EH (cell line): Measurements from ENCODE around the gene LGALS9.

Source experiments
- DNase-seq: peaks from one replicate; pipeline ENCODE4 v3.0.0-alpha.2; 2015; ENCODE audit warnings: low read depth

LGALS9 gene

DNA sequence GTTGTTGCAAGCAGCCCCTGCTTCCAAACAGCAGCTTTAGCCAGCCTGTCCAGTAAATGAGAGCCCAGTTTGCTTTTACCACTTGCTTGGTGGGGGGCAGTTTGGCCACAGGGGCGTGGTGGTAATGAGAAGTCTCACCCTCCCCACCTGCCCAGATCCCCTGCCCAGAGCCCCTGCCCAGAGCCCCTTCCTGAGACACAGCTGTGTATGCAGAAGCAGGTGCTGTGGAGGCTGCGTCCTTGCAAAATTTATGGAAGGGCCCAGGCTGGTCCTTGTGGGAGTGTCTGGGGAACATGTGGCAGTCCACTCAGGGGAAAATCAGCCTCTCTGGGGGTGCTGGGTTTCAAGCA lies 27.6 kb upstream of the LGALS9 start:
- no peak for DNase-seq

DNA sequence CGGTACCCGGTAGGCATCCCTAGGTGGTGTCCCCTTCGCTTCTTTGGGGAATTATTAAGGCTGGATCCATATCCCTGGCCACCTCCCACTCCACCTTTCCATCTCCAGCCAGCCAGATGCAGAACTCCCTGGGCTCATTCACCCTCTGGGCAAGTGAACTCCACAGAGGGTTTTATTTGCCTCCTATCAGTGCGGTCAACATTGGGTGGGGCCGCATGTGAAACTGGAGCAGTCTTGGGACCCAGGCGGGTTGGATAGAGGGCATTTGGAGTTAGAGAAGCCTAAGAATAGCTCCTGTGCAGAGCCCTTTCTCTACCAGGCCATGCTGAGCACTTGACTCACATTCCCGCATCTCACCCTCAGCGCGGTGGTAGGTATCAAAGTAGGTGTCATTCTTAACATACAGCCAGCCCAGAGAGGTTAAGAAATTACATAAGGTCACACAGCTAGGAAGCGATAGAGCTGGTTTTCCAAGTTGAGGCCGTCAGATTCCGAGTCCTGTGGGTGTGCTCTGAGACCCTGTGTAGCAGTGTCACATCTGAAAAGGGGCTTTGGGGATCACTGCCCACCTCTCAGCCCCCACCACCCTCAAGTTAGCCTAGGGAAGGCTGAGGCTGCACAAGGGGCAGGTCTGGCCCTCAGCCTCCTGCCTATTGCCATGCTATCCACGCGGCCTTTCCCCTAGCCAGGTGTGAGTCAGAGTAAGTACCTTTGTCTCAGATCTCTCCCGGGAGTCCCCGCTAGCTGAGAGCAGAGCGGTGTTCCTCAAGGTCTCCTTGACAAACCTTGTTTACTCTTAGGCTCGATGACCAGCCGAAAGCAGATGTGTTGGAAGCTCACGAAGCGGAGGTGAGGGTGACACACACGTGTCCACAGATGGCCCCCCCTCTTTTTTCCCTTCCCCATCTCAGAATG lies 26.9 kb upstream of the LGALS9 start:
- DNase-seq, result no peak

DNA sequence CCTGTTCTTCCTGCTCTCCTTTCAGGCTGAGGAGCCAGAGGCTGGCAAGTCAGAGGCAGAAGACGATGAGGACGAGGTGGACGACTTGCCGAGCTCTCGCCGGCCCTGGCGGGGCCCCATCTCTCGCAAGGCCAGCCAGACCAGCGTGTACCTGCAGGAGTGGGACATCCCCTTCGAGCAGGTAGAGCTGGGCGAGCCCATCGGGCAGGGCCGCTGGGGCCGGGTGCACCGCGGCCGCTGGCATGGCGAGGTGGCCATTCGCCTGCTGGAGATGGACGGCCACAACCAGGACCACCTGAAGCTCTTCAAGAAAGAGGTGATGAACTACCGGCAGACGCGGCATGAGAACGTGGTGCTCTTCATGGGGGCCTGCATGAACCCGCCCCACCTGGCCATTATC lies 25.6 kb upstream of the LGALS9 start:
- DNase-seq, result no peak

DNA sequence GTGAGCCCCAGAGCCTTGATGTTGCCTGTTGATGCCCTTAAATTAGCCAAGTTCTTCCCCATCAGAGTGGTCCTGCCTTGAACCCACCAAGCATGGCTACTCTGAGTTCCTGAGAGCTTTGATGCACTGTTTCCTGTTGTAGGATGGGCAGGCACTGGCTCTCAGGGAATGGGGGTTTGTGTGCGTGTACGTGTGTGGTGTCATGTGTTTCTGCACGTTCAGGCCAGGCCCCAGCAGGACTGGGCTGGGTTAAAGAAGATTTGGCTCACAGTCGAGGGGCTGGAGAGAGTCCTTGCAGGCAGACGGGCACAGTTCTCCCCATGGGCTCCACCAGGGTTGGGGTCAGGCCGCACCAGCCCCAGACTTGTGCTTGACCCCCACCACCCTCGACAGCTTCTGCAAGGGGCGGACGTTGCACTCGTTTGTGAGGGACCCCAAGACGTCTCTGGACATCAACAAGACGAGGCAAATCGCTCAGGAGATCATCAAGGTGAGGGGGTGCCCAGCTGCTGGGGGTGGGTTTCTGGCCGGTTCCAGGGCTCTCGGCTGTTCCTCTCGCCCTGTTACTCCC lies 23.4 kb upstream of the LGALS9 start:
- DNase-seq, result no peak

DNA sequence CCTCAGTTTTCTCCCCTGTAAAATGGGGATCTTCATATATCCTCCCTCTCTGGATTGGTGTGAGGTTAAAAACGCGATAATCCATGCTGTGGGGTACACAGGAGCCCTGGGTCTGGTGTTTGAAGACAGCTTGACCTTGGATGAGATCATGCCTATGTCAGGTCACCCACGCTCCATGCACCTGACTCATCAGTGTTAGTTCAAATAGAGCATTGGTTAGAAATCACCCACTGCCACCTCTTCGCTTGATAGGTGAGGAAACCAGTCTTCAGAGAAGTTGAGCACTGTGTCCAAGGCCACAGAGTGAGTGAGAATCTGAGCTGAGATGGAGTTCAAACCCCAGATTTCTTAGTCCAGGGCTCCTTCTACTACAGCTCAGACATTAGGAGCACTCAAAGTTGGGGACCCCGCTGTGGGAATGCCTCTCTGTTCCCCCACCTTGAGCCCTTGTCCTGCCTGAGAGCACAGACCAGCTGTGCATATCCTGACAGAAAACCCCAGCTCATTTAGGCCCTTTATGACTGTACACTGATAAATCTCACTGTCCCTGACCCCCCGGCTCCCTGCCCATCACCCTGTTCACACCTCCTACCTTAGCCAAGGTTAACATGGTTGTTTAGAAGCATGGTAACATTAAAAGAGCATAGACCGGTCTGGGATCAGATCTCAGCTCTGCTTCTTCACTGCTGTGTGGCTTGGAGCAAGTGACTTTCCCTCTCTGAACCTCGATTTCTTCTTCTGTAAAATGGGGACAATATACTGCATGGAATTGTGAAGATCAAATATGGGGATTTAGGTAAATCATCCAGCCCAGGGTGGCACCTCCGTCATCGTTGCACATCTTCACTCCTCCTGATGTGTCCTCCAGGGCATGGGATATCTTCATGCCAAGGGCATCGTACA lies 22.4 kb upstream of the LGALS9 start:
- DNase-seq, result no peak

DNA sequence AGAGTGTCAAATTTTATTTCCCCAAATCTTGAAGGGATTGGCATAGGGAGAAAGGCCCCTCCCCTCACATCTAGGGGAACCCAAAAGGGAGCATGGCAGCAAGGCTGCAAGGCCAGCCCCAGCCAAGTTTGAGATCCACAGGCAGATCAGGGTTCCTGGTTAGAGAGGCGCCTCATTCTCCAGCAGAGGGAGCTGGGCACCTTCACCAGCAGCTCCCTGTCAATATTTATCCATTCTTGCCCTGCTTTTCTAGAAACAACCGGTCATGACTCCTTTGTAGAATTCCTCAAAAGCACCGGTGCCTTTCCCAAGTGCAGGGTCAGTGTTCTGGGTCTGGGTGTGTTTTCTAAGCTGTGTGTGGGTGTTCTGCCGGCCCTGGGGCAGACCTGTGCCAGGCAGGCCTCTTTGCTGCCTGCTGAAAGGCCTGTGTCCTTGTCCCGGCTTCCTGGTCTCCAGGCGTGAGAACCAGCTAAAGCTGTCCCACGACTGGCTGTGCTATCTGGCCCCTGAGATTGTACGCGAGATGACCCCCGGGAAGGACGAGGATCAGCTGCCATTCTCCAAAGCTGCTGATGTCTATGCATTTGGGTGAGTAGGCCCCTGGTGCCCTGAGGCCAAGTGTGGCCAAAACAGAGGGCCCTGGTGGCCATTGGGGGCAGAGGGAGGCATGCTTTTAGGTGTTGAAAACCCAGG lies 21.2 kb upstream of the LGALS9 start:
- DNase-seq, result peak; percentile 54

DNA sequence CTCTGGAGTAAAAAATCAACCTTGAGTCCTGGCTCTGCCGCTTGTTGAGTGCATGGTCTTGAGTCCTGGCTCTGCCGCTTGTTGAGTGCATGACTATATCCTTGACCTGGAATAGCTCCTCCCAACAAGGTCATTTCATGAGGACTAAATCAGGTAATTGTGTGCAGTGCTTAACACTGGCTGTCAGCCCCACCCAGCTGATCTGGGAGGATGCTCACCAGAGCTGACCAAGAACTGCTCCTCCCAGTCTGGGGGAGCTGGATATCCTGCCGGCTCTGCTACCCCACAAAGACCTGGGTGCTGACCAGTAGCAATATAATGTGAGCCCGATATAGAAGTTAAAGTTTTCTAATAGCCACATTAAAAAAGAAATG lies 20.7 kb upstream of the LGALS9 start:
- DNase-seq, result no peak

DNA sequence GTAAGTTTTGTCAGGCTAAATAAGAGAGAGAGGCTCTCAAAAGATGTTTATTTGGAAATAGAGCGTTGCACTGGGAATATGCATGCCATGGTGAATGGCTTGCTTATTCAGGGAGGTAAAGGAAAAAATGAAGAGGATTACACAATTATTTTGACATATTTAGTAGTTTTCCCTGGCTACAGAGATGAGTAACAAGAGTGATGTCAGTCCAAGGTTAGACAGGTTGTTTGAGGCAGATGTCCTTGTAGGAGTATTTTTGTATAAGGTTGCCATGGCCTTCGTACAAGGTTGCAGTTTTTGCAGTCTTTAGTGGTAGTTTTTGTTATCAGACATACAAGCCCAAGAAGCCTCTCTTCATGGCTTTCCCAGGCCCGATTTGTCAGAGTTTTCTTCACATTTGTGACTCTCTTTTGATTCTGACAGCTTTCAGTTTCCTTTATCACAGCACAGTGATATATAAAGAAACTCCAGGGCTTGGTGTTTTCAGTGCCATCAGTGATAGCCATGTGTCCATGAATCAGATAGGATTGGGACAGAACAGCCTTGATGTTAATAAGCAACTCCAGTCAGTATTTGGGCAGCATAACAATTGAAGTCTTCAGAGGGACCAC lies 18.7 kb upstream of the LGALS9 start:
- DNase-seq, result no peak

DNA sequence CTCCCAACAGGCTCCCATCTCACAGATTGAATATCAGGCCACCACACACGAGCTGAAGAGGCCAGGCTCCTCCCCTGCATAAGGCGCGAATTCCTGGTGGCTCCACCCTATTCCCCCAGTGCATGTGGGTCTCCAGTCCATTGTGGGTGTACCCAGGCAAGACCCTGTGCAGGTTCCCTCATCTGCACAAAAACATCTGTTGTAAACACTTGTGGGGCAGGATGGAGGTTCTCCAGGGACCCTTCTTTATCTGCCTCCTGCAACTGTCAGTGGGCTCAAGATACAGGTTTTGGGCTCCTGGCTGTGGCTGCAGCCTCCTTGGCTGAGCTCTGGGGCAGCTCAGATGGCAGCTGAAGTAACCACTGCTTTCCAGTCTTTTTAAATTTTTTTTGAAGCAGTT lies 17.6 kb upstream of the LGALS9 start:
- no peak for DNase-seq

DNA sequence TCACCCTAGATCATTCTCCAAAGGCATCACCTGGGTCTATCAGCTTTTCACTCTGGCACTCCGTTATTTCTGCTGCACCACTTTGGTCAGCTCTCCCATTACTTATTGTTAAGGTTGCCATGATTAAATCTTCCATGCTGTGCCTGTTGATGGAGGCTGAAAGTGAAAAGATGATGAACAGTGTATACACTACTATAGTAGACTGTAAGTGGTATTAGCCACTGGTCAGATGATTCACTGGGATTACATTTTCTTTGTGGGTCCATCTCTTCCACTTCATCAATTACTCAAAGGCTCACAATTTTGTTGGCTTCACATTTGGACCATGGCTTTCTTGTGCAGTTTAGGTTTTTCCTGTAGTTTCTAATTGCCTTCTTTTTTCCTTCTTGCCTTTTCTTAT lies 15.9 kb upstream of the LGALS9 start:
- DNase-seq, result no peak

DNA sequence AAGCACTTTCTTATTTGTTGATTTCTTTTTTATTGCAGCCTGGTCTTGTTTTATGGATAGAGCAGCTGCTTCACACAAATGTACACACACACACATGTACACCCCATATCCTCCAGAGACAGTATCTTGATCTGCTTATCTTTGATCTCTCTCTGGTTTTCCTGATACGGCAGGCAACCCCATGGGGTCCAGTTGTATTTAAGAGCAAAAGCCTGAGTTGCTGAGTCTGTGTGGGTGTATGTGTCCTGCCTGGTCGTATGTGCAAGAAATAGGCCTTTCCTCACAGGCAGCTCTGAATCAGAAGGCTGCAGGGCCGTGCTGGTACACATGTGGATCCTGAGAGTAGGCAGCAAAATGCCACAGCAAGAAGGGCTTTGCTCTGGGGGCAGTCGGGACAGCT lies 14.6 kb upstream of the LGALS9 start:
- DNase-seq, result no peak

DNA sequence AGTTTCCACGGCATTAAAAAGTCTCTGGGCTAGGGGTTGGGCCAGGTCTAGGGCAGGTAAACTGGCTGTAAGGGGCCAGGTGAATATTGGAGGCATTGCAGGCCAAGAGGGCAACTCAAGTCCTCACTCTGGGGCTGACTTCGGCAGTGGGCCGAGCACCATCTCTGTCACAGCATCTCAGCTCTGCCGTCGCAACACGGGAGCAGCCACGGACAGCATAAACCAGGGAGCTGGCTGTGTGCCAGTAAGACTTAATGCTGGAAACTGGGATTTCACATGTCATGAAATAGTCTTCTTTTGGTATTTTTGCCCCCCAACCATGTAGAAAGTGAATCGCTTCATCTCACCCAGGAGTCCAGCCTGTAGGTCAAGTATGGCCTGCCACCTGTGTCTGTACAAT lies 12.6 kb upstream of the LGALS9 start:
- DNase-seq, result no peak

DNA sequence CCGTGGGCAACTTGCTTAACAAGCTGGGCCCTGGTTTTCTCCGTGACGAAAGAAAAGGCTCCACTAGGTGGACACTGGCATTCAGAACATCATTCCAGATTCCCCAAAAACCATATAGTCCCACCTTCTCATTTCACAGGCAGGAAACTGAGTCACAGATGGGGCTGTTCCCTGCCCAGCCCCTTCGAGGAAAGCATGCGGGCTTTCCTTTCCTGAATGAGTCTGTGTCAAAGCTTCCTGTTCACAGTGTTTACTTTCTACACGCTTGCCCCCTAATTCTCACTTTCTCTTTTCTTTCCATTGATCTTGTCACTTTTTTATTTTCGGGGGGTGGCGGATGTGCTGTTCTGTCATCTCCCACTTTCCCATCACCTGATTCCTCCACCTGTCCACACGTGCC lies 10.3 kb upstream of the LGALS9 start:
- no peak for DNase-seq

DNA sequence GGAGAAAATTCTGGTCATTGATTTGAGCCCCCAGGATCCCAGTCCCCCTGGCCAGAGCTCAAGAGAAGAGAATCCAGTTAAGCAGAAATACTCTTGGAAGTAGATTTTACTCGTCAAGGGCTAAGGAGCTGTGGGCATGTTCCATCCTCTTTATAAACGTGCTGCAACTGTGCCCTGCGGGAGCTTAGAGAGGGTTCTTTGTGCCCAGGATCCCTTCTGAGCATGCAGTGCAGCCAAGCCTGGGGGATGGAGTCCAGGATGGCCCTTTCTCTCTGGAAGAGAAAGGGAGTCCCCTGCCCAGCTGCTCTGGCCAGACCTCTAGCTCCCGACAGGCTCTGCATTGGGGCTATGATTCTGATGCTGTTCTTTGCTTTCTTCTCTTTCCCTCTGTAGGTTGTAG lies 9.5 kb upstream of the LGALS9 start:
- no peak for DNase-seq

DNA sequence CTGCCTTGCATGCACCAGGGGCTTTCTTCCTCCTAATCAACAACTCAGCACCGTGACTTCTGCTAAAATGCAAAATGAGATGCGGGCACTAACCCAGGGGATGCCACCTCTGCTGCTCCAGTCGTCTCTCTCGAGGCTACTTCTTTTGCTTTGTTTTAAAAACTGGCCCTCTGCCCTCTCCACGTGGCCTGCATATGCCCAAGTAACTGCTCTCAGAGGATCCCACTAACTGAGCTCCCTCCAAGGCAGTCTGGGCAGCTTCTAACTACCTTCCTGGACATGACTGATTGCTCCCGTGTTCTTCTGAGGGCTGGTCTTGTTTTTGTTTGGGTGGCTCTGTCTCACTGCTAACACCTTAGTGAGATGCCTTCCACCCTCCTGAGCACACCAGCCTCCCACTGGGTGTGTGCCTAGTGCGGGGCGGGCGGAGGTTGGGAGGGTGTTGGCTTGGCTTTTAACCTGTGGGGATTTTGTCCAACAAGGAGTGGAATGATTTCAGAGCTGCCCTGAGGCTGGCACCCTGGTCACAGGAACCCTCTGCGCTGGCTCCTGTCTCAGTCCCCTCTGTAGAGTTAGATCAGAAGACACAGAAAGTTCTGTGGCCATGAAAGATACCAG lies 8.9 kb upstream of the LGALS9 start:
- DNase-seq, result no peak

DNA sequence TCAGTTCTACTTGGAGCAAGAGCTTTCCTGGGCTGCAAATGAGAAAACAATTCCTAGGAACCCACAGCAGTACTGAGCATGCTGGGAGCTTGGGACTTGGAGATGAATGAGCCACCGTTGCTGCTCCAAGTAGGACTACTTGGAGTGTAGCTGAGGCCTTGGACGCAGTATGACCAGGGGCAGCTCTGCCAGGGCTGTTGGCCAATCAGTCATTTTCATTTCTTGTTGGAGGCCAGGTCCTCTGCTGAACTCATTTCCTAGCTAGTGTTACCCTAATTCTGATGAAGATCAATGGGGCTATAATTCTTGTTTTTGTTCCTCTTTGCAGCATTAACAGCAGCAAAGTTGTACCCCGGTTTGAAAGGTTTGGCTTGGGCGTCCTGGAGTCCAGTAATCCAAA lies 8.0 kb upstream of the LGALS9 start:
- no peak for DNase-seq

DNA sequence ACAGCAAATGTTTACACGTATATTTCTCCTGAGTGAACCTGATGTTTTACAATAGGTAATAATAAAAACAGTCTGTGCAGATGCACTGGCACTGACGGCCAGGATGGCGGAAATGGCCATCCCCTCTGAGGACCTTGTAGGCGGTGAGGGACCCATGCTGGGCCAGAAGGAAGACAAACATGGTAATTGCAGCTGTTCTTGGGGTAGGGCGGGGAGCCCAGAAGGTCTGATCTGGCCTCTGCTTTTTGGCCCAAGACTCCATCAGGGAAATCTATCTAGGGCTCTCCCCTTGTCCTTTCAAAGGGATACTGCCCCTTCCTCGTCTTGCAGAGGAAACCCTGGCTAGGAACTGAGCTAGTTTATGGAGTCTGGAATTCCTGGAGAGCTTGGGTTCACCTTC lies 7.4 kb upstream of the LGALS9 start:
- DNase-seq, result no peak

DNA sequence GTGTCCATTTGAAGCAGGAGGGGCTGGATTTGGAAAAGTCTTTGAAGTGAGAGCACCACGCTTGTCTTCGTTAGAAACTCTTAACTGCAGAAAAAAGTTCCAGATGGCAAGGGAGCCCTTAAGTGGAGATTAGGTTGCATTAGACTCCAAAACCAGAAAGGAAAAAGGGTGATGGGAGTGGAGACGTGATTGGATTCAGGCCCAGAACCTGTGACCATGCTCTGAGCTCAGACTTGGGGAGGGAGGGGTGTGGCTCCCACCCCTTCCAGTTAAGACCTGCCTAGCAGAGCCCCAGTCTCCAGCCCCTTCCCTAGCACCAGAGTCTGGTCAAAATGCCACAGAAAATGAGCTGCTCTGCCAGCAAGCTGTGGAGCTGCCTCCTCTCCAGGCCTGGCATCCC lies 6.4 kb upstream of the LGALS9 start:
- no peak for DNase-seq

DNA sequence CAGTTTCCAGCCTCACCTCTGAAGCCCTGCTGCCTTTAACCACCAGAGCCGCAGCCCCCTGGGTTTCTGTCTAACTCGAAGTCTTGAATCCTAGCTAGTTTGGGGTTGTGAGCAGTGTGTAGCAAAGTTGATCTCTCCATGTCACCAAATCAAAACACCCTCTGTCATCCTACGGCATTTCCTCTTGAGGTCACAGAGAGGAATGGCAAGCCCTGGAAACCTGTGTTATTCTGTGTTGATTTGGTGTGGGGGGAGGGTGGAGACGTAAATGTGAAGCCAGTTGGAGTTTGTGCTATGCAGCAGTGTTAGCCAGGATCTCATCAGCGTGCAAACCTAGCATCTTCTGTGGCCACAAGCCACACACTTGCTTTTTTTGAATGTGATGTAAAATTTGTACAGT lies 5.1 kb upstream of the LGALS9 start:
- DNase-seq, result no peak

DNA sequence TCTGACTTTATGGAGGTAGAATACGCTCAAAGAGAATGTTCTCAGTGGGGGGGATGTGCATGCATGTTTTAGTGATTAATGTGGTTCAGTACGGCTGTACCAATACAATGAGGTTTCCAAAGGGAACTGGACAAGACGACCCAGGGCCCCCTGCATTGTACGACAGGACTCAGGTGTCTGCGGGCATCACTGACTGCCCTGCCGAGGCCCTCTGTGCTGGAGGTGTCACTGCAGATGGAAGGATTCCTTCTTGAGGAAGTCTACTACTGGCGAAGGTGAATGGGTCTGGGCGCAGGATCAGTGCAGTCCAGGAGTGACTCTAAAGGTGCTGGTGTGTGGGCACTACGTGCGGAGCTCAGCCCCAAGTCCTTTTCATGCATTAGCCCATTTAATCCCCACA lies 3.5 kb upstream of the LGALS9 start:
- DNase-seq, result no peak

DNA sequence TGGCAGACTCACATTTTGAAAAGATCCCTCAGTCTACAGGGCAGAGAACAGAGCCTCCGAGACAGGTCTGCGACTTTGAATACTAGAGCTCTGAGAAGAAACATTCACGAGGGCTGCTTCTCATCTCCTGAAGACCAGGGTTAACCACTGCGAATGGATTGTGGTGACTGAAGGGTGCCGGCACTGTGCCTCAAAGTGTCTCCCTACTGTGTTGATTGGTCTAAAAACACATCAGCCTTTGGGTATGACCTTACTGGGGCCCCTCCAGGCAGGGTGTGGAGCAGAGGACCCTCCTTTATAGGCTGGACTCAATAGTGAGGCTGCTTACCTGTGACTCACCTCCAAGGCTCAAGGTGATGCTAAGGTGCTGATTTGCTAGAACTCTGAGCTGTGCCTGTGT lies 2.6 kb upstream of the LGALS9 start:
- DNase-seq, result no peak

DNA sequence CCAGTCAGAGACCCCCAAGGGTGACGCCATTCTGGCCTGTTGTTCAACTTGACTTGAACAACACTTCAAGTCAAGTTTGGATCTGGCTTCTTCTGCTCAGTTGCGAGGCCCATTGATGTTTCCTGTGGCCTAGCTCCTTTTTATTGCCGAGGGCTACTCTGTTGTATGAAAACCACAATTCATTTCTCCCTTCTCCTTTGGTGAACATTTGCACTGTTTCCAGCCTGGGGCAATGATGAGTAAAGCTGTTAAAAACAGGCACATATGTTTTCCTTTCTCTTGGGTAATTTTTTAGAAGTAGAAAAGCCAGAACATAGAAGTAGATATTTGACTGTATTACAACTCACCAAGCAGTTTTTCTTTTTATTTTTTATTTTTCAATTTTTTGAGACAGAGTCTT lies 1.7 kb upstream of the LGALS9 start:
- DNase-seq, result peak; percentile 85
